Peyer's patch (tissue), 4 donors: Measurements from ENCODE around the gene RORC.
"Not testable (repeated sequence)": the region's sequence is repeated elsewhere in the genome, so short reads cannot be mapped to it uniquely, and the experiment has no call there.

ENCODE experiments used
- POLR2A ChIP-seq, 2 donors: fragments of 450-650 bp; IDR thresholded peaks; one replicate each; pipeline ENCODE4 v1.5.1; 2017; ENCODE audit warnings: antibody characterized with exemption in 2 of 2, mild to moderate bottlenecking in 2 of 2, moderate library complexity in 2 of 2
- TF ChIP-seq, protein P1 (sequence below), 6 experiments: fragments of 450-650 bp in 4 of 6; fragments of 200-600 bp in 2 of 6; sonication (generic) in 1 of 6; IDR thresholded peaks; one replicate each; pipeline ENCODE4 v1.5.1; 2017 to 2019; ENCODE audit warnings: antibody characterized with exemption in 6 of 6, mild to moderate bottlenecking in 3 of 6, moderate library complexity in 1 of 6

DNA sequence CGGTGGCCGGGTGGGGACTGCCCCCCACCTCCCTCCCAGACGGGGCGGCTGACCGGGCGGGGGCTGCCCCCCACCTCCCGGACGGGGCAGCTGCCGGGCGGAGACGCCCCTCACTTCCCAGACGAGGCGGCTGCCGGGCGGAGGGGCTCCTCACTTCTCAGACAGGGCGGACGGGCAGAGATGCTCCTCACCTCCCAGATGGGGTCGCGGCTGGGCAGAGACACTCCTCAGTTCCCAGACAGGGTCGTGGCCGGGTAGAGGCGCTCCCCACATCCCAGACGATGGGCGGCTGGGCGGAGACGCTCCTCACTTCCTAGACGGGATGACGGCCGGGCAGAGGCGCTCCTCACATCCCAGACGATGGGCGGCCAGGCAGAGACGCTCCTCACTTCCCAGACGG is 62.3 kb downstream of the RORC start:
- TF ChIP-seq POLR2A (IDR thresholded peaks at IDR 0.05): not testable (repeated sequence)
- TF ChIP-seq, protein P1, sequence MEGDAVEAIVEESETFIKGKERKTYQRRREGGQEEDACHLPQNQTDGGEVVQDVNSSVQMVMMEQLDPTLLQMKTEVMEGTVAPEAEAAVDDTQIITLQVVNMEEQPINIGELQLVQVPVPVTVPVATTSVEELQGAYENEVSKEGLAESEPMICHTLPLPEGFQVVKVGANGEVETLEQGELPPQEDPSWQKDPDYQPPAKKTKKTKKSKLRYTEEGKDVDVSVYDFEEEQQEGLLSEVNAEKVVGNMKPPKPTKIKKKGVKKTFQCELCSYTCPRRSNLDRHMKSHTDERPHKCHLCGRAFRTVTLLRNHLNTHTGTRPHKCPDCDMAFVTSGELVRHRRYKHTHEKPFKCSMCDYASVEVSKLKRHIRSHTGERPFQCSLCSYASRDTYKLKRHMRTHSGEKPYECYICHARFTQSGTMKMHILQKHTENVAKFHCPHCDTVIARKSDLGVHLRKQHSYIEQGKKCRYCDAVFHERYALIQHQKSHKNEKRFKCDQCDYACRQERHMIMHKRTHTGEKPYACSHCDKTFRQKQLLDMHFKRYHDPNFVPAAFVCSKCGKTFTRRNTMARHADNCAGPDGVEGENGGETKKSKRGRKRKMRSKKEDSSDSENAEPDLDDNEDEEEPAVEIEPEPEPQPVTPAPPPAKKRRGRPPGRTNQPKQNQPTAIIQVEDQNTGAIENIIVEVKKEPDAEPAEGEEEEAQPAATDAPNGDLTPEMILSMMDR (IDR thresholded peaks at IDR 0.05): not testable (repeated sequence)
